SK-N-SH treated with all-trans-retinoic acid at 6 μM for 48 hours (cell line): Measurements from ENCODE around the gene PDZD4.

Experiments used
- ATAC-seq: fragments of 200-7000 bp; cut with Tn5 transposase; 3 replicates; pipeline ENCODE4 v1.9.1; 2020; ENCODE audit warnings: mild to moderate bottlenecking, moderate library complexity
- ARNTL ChIP-seq: fragments of 450-650 bp; formaldehyde crosslinking; IDR thresholded peaks from 2 replicates; pipeline ENCODE4 v1.5.0; 2020; ENCODE audit warnings: low read depth, mild to moderate bottlenecking, moderate library complexity, borderline replicate concordance
- BACH2 ChIP-seq: fragments of 250-450 bp; sonication (Bioruptor Pico); IDR thresholded peaks from 2 replicates; pipeline ENCODE4 v1.9.0; 2021; ENCODE audit warnings: mild to moderate bottlenecking, borderline replicate concordance
- CSDC2 ChIP-seq: fragments of 250-450 bp; sonication (Bioruptor Pico); IDR thresholded peaks from 2 replicates; pipeline ENCODE4 v1.5.0; 2020; ENCODE audit warnings: mild to moderate bottlenecking, moderate library complexity
- ESRRG ChIP-seq: fragments of 250-450 bp; sonication (Bioruptor Pico); IDR thresholded peaks from 2 replicates; pipeline ENCODE4 v1.6.1; 2021; ENCODE audit warnings: mild to moderate bottlenecking
- GLIS3 ChIP-seq: fragments of 250-450 bp; sonication (Bioruptor Pico); IDR thresholded peaks from 2 replicates; pipeline ENCODE4 v1.5.0; 2020; ENCODE audit warnings: mild to moderate bottlenecking, moderate library complexity
- ISL1 ChIP-seq: fragments of 250-450 bp; sonication (Bioruptor Pico); IDR thresholded peaks from 2 replicates; pipeline ENCODE4 v2.1.2; 2022; ENCODE audit warnings: mild to moderate bottlenecking, moderate library complexity
- OSR1 ChIP-seq: fragments of 250-450 bp; sonication (Bioruptor Pico); IDR thresholded peaks from 2 replicates; pipeline ENCODE4 v1.8.0; 2022; ENCODE audit warnings: moderate library complexity, mild to moderate bottlenecking, inconsistent platforms
- PPARA ChIP-seq: fragments of 250-450 bp; sonication (Bioruptor Pico); IDR thresholded peaks from 2 replicates; pipeline ENCODE4 v1.5.0; 2020; ENCODE audit warnings: mild to moderate bottlenecking, borderline replicate concordance
- RARB ChIP-seq: fragments of 250-450 bp; sonication (Bioruptor Pico); IDR thresholded peaks from 2 replicates; pipeline ENCODE4 v1.8.0; 2021; ENCODE audit warnings: mild to moderate bottlenecking, moderate library complexity
- SNAI2 ChIP-seq: fragments of 250-450 bp; sonication (Bioruptor Pico); IDR thresholded peaks from 2 replicates; pipeline ENCODE4 v1.5.0; 2020; ENCODE audit warnings: mild to moderate bottlenecking, moderate library complexity
- TCF4 ChIP-seq: fragments of 250-450 bp; sonication (Bioruptor Pico); IDR thresholded peaks from 2 replicates; pipeline ENCODE4 v1.8.0; 2021; ENCODE audit warnings: mild to moderate bottlenecking, moderate library complexity, borderline replicate concordance
- TOX ChIP-seq: fragments of 250-450 bp; sonication (Bioruptor Pico); IDR thresholded peaks from 2 replicates; pipeline ENCODE4 v1.8.0; 2021; ENCODE audit warnings: mild to moderate bottlenecking, moderate library complexity, borderline replicate concordance
- TSHZ2 ChIP-seq: fragments of 250-450 bp; sonication (Bioruptor Pico); IDR thresholded peaks from 2 replicates; pipeline ENCODE4 v1.5.0; 2020; ENCODE audit warnings: mild to moderate bottlenecking, moderate library complexity
- ZFP3 ChIP-seq: fragments of 250-450 bp; sonication (Bioruptor Pico); IDR thresholded peaks from 2 replicates; pipeline ENCODE4 v1.5.0; 2020; ENCODE audit warnings: mild to moderate bottlenecking, moderate library complexity
- ZFP30 ChIP-seq: fragments of 450-650 bp; formaldehyde crosslinking; IDR thresholded peaks from 2 replicates; pipeline ENCODE4 v1.5.0; 2022; ENCODE audit warnings: mild to moderate bottlenecking, moderate library complexity
- ZNF565 ChIP-seq: fragments of 450-650 bp; formaldehyde crosslinking; conservative IDR thresholded peaks from 2 replicates; pipeline ENCODE4 v1.5.0; 2020; ENCODE audit warnings: low read depth, mild to moderate bottlenecking, moderate library complexity
- ZNF70 ChIP-seq: fragments of 450-650 bp; formaldehyde crosslinking; IDR thresholded peaks from 2 replicates; pipeline ENCODE4 v1.5.0; 2020; ENCODE audit warnings: mild to moderate bottlenecking, moderate library complexity
- ZNF8 ChIP-seq: fragments of 450-650 bp; formaldehyde crosslinking; IDR thresholded peaks from 2 replicates; pipeline ENCODE4 v1.5.0; 2020; ENCODE audit warnings: mild to moderate bottlenecking, moderate library complexity
- TF ChIP-seq, protein P1 (sequence below): fragments of 250-450 bp; sonication (Bioruptor Pico); IDR thresholded peaks from 2 replicates; pipeline ENCODE4 v1.8.0; 2021; ENCODE audit warnings: low read depth, mild to moderate bottlenecking, moderate library complexity, borderline replicate concordance
- TF ChIP-seq, protein P2 (sequence below): fragments of 250-450 bp; sonication (Bioruptor Pico); IDR thresholded peaks from 2 replicates; pipeline ENCODE4 v1.5.1; 2020; ENCODE audit warnings: low read depth, mild to moderate bottlenecking, moderate library complexity
- TF ChIP-seq, protein P3 (sequence below): fragments of 250-450 bp; sonication (Bioruptor Pico); IDR thresholded peaks from 2 replicates; pipeline ENCODE4 v1.5.1; 2021; ENCODE audit warnings: mild to moderate bottlenecking, moderate library complexity

Gene PDZD4

GRCh38 chrX:153765138-153766079, 64.9 kb downstream of the PDZD4 start (continued):
- TF ChIP-seq TSHZ2 (CRISPR knock-in tag) (no peak), TCF4 (CRISPR knock-in tag) (no peak), RARB (CRISPR knock-in tag) (no peak), ISL1 (CRISPR knock-in tag) (no peak), ZNF8 (CRISPR knock-in tag) (no peak)
- TF ChIP-seq, protein P1, sequence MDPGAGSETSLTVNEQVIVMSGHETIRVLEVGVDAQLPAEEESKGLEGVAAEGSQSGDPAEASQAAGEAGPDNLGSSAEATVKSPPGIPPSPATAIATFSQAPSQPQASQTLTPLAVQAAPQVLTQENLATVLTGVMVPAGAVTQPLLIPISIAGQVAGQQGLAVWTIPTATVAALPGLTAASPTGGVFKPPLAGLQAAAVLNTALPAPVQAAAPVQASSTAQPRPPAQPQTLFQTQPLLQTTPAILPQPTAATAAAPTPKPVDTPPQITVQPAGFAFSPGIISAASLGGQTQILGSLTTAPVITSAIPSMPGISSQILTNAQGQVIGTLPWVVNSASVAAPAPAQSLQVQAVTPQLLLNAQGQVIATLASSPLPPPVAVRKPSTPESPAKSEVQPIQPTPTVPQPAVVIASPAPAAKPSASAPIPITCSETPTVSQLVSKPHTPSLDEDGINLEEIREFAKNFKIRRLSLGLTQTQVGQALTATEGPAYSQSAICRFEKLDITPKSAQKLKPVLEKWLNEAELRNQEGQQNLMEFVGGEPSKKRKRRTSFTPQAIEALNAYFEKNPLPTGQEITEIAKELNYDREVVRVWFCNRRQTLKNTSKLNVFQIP (CRISPR knock-in tag) = no peak

DNA sequence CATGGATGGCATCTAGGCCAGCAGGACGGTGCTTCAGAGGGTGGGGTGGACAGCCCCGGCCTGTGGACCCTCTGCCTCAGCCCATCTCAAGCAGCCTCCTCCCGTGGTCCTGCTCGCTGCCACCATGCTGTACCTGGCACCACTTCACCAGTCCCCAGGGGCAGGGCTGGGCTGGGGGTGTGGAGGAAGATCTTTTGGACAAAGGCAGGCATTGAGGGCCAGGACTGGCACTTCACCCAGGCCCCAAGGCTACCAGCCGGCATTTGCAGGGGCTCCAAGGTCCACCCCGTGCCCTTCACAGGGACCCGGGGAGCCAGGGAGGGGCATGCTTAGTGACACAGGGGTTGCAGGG, 65.6 kb downstream of the PDZD4 start:
- TF ChIP-seq TOX (CRISPR knock-in tag) (no peak), ZFP3 (no peak), PPARA (CRISPR knock-in tag) (no peak)
- no peak for ATAC-seq

GRCh38 chrX:153763989-153764755, 66.2 kb downstream of the PDZD4 start, which contains the start of gene PLXNB3:
TSS of gene PLXNB3 (plus strand) at chrX:153764249. CDS start at chrX:153765536, 1,287 bp downstream.
- ATAC-seq = peak; percentile 82
- TF ChIP-seq ARNTL (no peak), CSDC2 (CRISPR knock-in tag) (no peak), OSR1 (CRISPR knock-in tag) (no peak), ZNF8 (CRISPR knock-in tag) (no peak), SNAI2 (CRISPR knock-in tag) (no peak), ZFP30 (CRISPR knock-in tag) (no peak), RARB (CRISPR knock-in tag) (no peak), ZNF70 (no peak), ZNF565 (CRISPR knock-in tag) (no peak), ESRRG (CRISPR knock-in tag) (no peak), GLIS3 (CRISPR knock-in tag) (no peak), TOX (CRISPR knock-in tag) (no peak), BACH2 (CRISPR knock-in tag) (no peak)
- TF ChIP-seq, protein P2, sequence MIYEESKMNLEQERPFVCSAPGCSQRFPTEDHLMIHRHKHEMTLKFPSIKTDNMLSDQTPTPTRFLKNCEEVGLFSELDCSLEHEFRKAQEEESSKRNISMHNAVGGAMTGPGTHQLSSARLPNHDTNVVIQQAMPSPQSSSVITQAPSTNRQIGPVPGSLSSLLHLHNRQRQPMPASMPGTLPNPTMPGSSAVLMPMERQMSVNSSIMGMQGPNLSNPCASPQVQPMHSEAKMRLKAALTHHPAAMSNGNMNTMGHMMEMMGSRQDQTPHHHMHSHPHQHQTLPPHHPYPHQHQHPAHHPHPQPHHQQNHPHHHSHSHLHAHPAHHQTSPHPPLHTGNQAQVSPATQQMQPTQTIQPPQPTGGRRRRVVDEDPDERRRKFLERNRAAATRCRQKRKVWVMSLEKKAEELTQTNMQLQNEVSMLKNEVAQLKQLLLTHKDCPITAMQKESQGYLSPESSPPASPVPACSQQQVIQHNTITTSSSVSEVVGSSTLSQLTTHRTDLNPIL (CRISPR knock-in tag) = no peak

GRCh38 chrX:153763298-153763932, 66.9 kb downstream of the PDZD4 start:
- no peak for ATAC-seq
- no peak for TF ChIP-seq SNAI2 (CRISPR knock-in tag)
- TF ChIP-seq ARNTL = no peak
- TF ChIP-seq, protein P3, sequence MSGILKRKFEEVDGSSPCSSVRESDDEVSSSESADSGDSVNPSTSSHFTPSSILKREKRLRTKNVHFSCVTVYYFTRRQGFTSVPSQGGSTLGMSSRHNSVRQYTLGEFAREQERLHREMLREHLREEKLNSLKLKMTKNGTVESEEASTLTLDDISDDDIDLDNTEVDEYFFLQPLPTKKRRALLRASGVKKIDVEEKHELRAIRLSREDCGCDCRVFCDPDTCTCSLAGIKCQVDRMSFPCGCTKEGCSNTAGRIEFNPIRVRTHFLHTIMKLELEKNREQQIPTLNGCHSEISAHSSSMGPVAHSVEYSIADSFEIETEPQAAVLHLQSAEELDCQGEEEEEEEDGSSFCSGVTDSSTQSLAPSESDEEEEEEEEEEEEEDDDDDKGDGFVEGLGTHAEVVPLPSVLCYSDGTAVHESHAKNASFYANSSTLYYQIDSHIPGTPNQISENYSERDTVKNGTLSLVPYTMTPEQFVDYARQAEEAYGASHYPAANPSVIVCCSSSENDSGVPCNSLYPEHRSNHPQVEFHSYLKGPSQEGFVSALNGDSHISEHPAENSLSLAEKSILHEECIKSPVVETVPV (CRISPR knock-in tag) = no peak
- TF ChIP-seq, protein P2 (CRISPR knock-in tag) = no peak
- no peak for TF ChIP-seq ISL1 (CRISPR knock-in tag)
- no peak for TF ChIP-seq PPARA (CRISPR knock-in tag)
- no peak for TF ChIP-seq ESRRG (CRISPR knock-in tag)
- no peak for TF ChIP-seq RARB (CRISPR knock-in tag)
- no peak for TF ChIP-seq GLIS3 (CRISPR knock-in tag)
- TF ChIP-seq TSHZ2 (CRISPR knock-in tag) = no peak
